Measurements from ENCODE around the gene CHRNA4. TPM values are rescaled to one million over a fixed set of nuclear protein-coding genes. Genes with fewer than 3 reads are reported as not detected.

CHRNA4 gene
- total RNA-seq (not detected), total RNA-seq (0 reads per million in 2 donors)

- no peak for ATAC-seq
- H3K9me3 ChIP-seq (ENCODE audit: control insufficient read depth, low read length, poor library complexity, severe bottlenecking): no peaks in the 10 kb centered on the region
- no peak for DNase-seq
- Mint-ChIP-seq H3K4me3 (no peak within 1 kb of the TSS), H3K36me3 (ENCODE audit: low read depth) (peaks cover 6% of the 10 kb centered on the region), H3K27me3 (peaks cover 20% of the 10 kb centered on the region), H3K4me1 (peaks cover 2% of the 10 kb centered on the region), H3K27ac (no peak within 1 kb of the TSS)
Observed at GRCh38 chr20:63360850-63361518, at the start of gene CHRNA4. Gene CHRNA4, minus strand, starts transcription at chr20:63361349. Its CDS starts 184 bp downstream, at chr20:63361165.

GRCh38 chr20:63409834-63410435 lies 48.8 kb upstream of the CHRNA4 start:
- no peak overlapping the region for H3K4me3 Mint-ChIP-seq
- H3K36me3 Mint-ChIP-seq (ENCODE audit: low read depth): peaks cover 3% of the 10 kb centered on the region
- ATAC-seq (no peak), DNase-seq (no peak)
- H3K27me3 Mint-ChIP-seq: peaks cover 6% of the 10 kb centered on the region
- no peak overlapping the region for H3K27ac Mint-ChIP-seq
- peaks cover 8% of the 10 kb centered on the region for H3K4me1 Mint-ChIP-seq
- H3K9me3 ChIP-seq (ENCODE audit: control insufficient read depth, low read length, poor library complexity, severe bottlenecking): no peaks in the 10 kb centered on the region

- no peak for ATAC-seq
- DNase-seq: no peak
- H3K9me3 ChIP-seq (ENCODE audit: control insufficient read depth, low read length, poor library complexity, severe bottlenecking): no peaks in the 10 kb centered on the region
- Mint-ChIP-seq H3K4me1 (peaks cover 8% of the 10 kb centered on the region), H3K27me3 (peaks cover 6% of the 10 kb centered on the region), H3K27ac (no peak overlapping the region), H3K4me3 (no peak overlapping the region), H3K36me3 (ENCODE audit: low read depth) (peaks cover 3% of the 10 kb centered on the region)
Observed at GRCh38 chr20:63409066-63409833, 48.1 kb upstream of the CHRNA4 start.

- Mint-ChIP-seq H3K27me3 (peaks cover 10% of the 10 kb centered on the region), H3K4me3 (no peak overlapping the region), H3K27ac (no peak overlapping the region), H3K36me3 (ENCODE audit: low read depth) (peaks cover 3% of the 10 kb centered on the region), H3K4me1 (peaks cover 8% of the 10 kb centered on the region)
- no peak for ATAC-seq
- no peak for DNase-seq
- H3K9me3 ChIP-seq (ENCODE audit: control insufficient read depth, low read length, poor library complexity, severe bottlenecking): no peaks in the 10 kb centered on the region
Observed at GRCh38 chr20:63408684-63409046, 47.5 kb upstream of the CHRNA4 start.

GRCh38 chr20:63407928-63408683 lies 47.0 kb upstream of the CHRNA4 start:
- H3K9me3 ChIP-seq (ENCODE audit: control insufficient read depth, low read length, poor library complexity, severe bottlenecking): no peaks in the 10 kb centered on the region
- Mint-ChIP-seq H3K27me3 (peaks cover 9% of the 10 kb centered on the region), H3K27ac (no peak overlapping the region), H3K36me3 (ENCODE audit: low read depth) (peaks cover 3% of the 10 kb centered on the region), H3K4me3 (no peak overlapping the region), H3K4me1 (peaks cover 8% of the 10 kb centered on the region)
- ATAC-seq (no peak), DNase-seq (no peak)

GRCh38 chr20:63406617-63407245 lies 45.6 kb upstream of the CHRNA4 start:
- no peak overlapping the region for H3K4me3 Mint-ChIP-seq
- ATAC-seq: no peak
- no peaks in the 10 kb centered on the region for H3K36me3 Mint-ChIP-seq (ENCODE audit: low read depth)
- H3K9me3 ChIP-seq (ENCODE audit: control insufficient read depth, low read length, poor library complexity, severe bottlenecking): no peaks in the 10 kb centered on the region
- H3K27me3 Mint-ChIP-seq: peaks cover 10% of the 10 kb centered on the region
- DNase-seq: no peak
- H3K27ac Mint-ChIP-seq: no peak overlapping the region
- peaks cover 2% of the 10 kb centered on the region for H3K4me1 Mint-ChIP-seq

GRCh38 chr20:63406011-63406410 lies 44.9 kb upstream of the CHRNA4 start:
- Mint-ChIP-seq H3K27me3 (peaks cover 11% of the 10 kb centered on the region), H3K27ac (no peak overlapping the region), H3K4me1 (no peaks in the 10 kb centered on the region), H3K36me3 (ENCODE audit: low read depth) (no peaks in the 10 kb centered on the region), H3K4me3 (no peak overlapping the region)
- no peak for ATAC-seq
- no peak for DNase-seq
- no peaks in the 10 kb centered on the region for H3K9me3 ChIP-seq (ENCODE audit: control insufficient read depth, low read length, poor library complexity, severe bottlenecking)

GRCh38 chr20:63405102-63405730 lies 44.1 kb upstream of the CHRNA4 start:
- H3K36me3 Mint-ChIP-seq (ENCODE audit: low read depth): no peaks in the 10 kb centered on the region
- H3K27ac Mint-ChIP-seq: no peak overlapping the region
- ATAC-seq: no peak
- no peaks in the 10 kb centered on the region for H3K9me3 ChIP-seq (ENCODE audit: control insufficient read depth, low read length, poor library complexity, severe bottlenecking)
- H3K4me3 Mint-ChIP-seq: no peak overlapping the region
- DNase-seq: no peak
- peaks cover 11% of the 10 kb centered on the region for H3K27me3 Mint-ChIP-seq
- H3K4me1 Mint-ChIP-seq: no peaks in the 10 kb centered on the region

GRCh38 chr20:63404129-63405085 lies 43.3 kb upstream of the CHRNA4 start:
- Mint-ChIP-seq H3K4me1 (no peaks in the 10 kb centered on the region), H3K27me3 (peaks cover 11% of the 10 kb centered on the region), H3K4me3 (no peak overlapping the region), H3K36me3 (ENCODE audit: low read depth) (no peaks in the 10 kb centered on the region), H3K27ac (no peak overlapping the region)
- DNase-seq (no peak), ATAC-seq (no peak)
- no peaks in the 10 kb centered on the region for H3K9me3 ChIP-seq (ENCODE audit: control insufficient read depth, low read length, poor library complexity, severe bottlenecking)

GRCh38 chr20:63403403-63404105 lies 42.4 kb upstream of the CHRNA4 start:
- Mint-ChIP-seq H3K4me3 (no peak overlapping the region), H3K36me3 (ENCODE audit: low read depth) (no peaks in the 10 kb centered on the region), H3K27me3 (peaks cover 11% of the 10 kb centered on the region), H3K27ac (no peak overlapping the region), H3K4me1 (no peaks in the 10 kb centered on the region)
- no peak for ATAC-seq
- H3K9me3 ChIP-seq (ENCODE audit: control insufficient read depth, low read length, poor library complexity, severe bottlenecking): no peaks in the 10 kb centered on the region
- no peak for DNase-seq

- Mint-ChIP-seq H3K27ac (no peak overlapping the region), H3K4me1 (no peaks in the 10 kb centered on the region), H3K4me3 (peak overlapping the region; percentile 21), H3K27me3 (peaks cover 13% of the 10 kb centered on the region), H3K36me3 (ENCODE audit: low read depth) (no peaks in the 10 kb centered on the region)
- DNase-seq: no peak
- no peaks in the 10 kb centered on the region for H3K9me3 ChIP-seq (ENCODE audit: control insufficient read depth, low read length, poor library complexity, severe bottlenecking)
- ATAC-seq: no peak
Observed at GRCh38 chr20:63402860-63403220, 41.7 kb upstream of the CHRNA4 start.
